Ovary (tissue), 3 donors: ENCODE measurements around the gene SMOC2.

ENCODE experiments used
- EP300 ChIP-seq: sonication (generic); formaldehyde crosslinking; IDR thresholded peaks from one replicate; pipeline ENCODE4 v1.6.1; 2017; ENCODE audit warnings: antibody characterized with exemption
- TF ChIP-seq, protein P1 (sequence below), 3 donors: fragments of 450-650 bp in 2 of 3; fragments of 200-600 bp in 1 of 3; IDR thresholded peaks; one replicate each; pipeline versions ENCODE4 v1.5.1 to v1.8.0; 2016 to 2022; ENCODE audit warnings: antibody characterized with exemption in 3 of 3, mild to moderate bottlenecking in 1 of 3
- donor health status: DM: no; HTN: no; CAD: no.

- TF ChIP-seq, protein P1, sequence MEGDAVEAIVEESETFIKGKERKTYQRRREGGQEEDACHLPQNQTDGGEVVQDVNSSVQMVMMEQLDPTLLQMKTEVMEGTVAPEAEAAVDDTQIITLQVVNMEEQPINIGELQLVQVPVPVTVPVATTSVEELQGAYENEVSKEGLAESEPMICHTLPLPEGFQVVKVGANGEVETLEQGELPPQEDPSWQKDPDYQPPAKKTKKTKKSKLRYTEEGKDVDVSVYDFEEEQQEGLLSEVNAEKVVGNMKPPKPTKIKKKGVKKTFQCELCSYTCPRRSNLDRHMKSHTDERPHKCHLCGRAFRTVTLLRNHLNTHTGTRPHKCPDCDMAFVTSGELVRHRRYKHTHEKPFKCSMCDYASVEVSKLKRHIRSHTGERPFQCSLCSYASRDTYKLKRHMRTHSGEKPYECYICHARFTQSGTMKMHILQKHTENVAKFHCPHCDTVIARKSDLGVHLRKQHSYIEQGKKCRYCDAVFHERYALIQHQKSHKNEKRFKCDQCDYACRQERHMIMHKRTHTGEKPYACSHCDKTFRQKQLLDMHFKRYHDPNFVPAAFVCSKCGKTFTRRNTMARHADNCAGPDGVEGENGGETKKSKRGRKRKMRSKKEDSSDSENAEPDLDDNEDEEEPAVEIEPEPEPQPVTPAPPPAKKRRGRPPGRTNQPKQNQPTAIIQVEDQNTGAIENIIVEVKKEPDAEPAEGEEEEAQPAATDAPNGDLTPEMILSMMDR (IDR thresholded peaks at IDR 0.05) = no peak
- no peak for TF ChIP-seq EP300
Measured at GRCh38 chr6:168645326-168645725, 204.3 kb downstream of the SMOC2 start.
